Esophagus squamous epithelium (tissue), 5 donors: ENCODE data around the gene MAPK12. TPM values are rescaled to one million over a fixed set of nuclear protein-coding genes. Genes with fewer than 3 reads are reported as not detected.
A peak's percentile ranks its signal among the peaks of the same experiment; 100 is the strongest.

ENCODE experiments used
- DNase-seq: peaks from one replicate; lab custom pipeline; 2025; lab: John Stamatoyannopoulos, UW
- H3K27ac ChIP-seq, 4 donors: fragments of 200-600 bp; sonication (generic); one replicate each; pipeline ENCODE4 v1.5.1; 2016 to 2019; ENCODE audit warnings: mild to moderate bottlenecking in 1 of 4
- H3K27me3 ChIP-seq, 4 donors: fragments of 200-600 bp; sonication (generic); 1 replicate in 3 of 4; 2 replicates in 1 of 4; pipeline versions ENCODE4 v1.5.1 to v1.6.0; 2017 to 2021; ENCODE audit warnings: antibody characterized with exemption in 1 of 4
- H3K36me3 ChIP-seq, 3 donors: fragments of 200-600 bp; sonication (generic); one replicate each; pipeline ENCODE4 v1.5.1; 2016 to 2019
- H3K4me1 ChIP-seq, 3 donors: fragments of 200-600 bp; sonication (generic); one replicate each; pipeline ENCODE4 v1.5.1; 2017 to 2019
- H3K4me3 ChIP-seq, 4 donors: fragments of 200-600 bp; sonication (generic); 1 replicate in 3 of 4; 2 replicates in 1 of 4; pipeline ENCODE4 v1.5.1; 2016 to 2019; ENCODE audit warnings: mild to moderate bottlenecking in 2 of 4, moderate library complexity in 1 of 4
- H3K9me3 ChIP-seq, 3 donors: fragments of 200-600 bp; sonication (generic); one replicate each; pipeline ENCODE4 v1.5.1; 2016 to 2019
- CTCF ChIP-seq, 6 experiments: fragments of 450-650 bp in 4 of 6; fragments of 200-600 bp in 2 of 6; sonication (generic) in 2 of 6; IDR thresholded peaks; one replicate each; pipeline ENCODE4 v1.5.1; 2016 to 2019; ENCODE audit warnings: antibody characterized with exemption in 6 of 6, mild to moderate bottlenecking in 4 of 6, moderate library complexity in 4 of 6
- POLR2A ChIP-seq, 4 donors: fragments of 450-650 bp; IDR thresholded peaks; one replicate each; pipeline ENCODE4 v1.6.1; 2017; ENCODE audit warnings: antibody characterized with exemption in 4 of 4, mild to moderate bottlenecking in 4 of 4, moderate library complexity in 3 of 4
- WGBS, 2 donors: methylation state at CpG; one replicate each; pipeline ENCODE4 v1.1.5; 2018; 5-methylcytosine and 5-hydroxymethylcytosine counted together
- intact Hi-C: fragments of 100-400 bp; cut with DNase I; formaldehyde crosslinking; loops from one replicate; pipeline ENCODE4 v1.15.0; 2022
- total RNA-seq, 4 donors: library from RNA; depleted of rRNA; stranded (reverse); fragments of >200 nt; gene quantifications; one replicate each; pipeline ENCODE4 v1.1.0, GENCODE V29; 2016
- donor health status: DM: yes; HTN: yes; CAD: no.

MAPK12 gene
- total RNA-seq, 4 donors from 2014 or later: 0.19 to 6.9 (median 2.3) TPM

- intact Hi-C loops: no loop called here
- peaks cover 0 to 48% (median 0%) of the 10 kb centered on the region in 4 donors for H3K27me3 ChIP-seq
- H3K9me3 ChIP-seq: no peaks in the 10 kb centered on the region
- H3K4me1 ChIP-seq: peaks cover 37 to 59% (median 40%) of the 10 kb centered on the region in 3 donors
- H3K4me3 ChIP-seq: no peak overlapping the region
- H3K27ac ChIP-seq: no peak overlapping the region
- WGBS, 2 donors: 58% methylated on average over 6 of the region's 15 CpGs; no CpG with 5 or more reads in 1 of the 2 donors
- no peaks in the 10 kb centered on the region for H3K36me3 ChIP-seq
- DNase-seq: no peak
- TF ChIP-seq POLR2A (IDR thresholded peaks at IDR 0.05) (no peak), CTCF (IDR thresholded peaks at IDR 0.05) (no peak)
These were observed 2.7 kb upstream of the MAPK12 start for GRCh38 chr22:50264104-50264745.

- Histone ChIP-seq H3K9me3 (no peaks in the 10 kb centered on the region), H3K36me3 (no peaks in the 10 kb centered on the region), H3K4me1 (peaks cover 30 to 48% (median 30%) of the 10 kb centered on the region in 3 donors), H3K27me3 (peaks cover 0 to 58% (median 0%) of the 10 kb centered on the region in 4 donors), H3K27ac (no peak overlapping the region), H3K4me3 (no peak overlapping the region)
- DNase-seq: no peak
- no peak for TF ChIP-seq CTCF (IDR thresholded peaks at IDR 0.05)
- no peak for TF ChIP-seq POLR2A (IDR thresholded peaks at IDR 0.05)
- WGBS, 2 donors: 20% methylated on average over 1 of the region's 9 CpGs; no CpG with 5 or more reads in 1 of the 2 donors
- intact Hi-C loops: no loop called here
These were observed 1.6 kb upstream of the MAPK12 start for GRCh38 chr22:50262973-50263617.

- peaks cover 23 to 42% (median 26%) of the 10 kb centered on the region in 3 donors for H3K4me1 ChIP-seq
- H3K27ac ChIP-seq: no peak overlapping the region
- intact Hi-C loops: no loop called here
- DNase-seq: no peak
- no peak overlapping the region for H3K4me3 ChIP-seq
- TF ChIP-seq CTCF (IDR thresholded peaks at IDR 0.05): no peak
- no peak for TF ChIP-seq POLR2A (IDR thresholded peaks at IDR 0.05)
- 58% methylated on average over 5 of the region's 7 CpGs; no CpG with 5 or more reads in 1 of the 2 donors for WGBS, 2 donors
- H3K9me3 ChIP-seq: no peaks in the 10 kb centered on the region
- no peaks in the 10 kb centered on the region for H3K36me3 ChIP-seq
- H3K27me3 ChIP-seq: peaks cover 0 to 62% (median 0%) of the 10 kb centered on the region in 4 donors
These were observed 1.0 kb upstream of the MAPK12 start for GRCh38 chr22:50262460-50262911.

- intact Hi-C loops: no loop called here
- Histone ChIP-seq H3K4me1 (peaks cover 17 to 35% (median 19%) of the 10 kb centered on the region in 3 donors), H3K9me3 (no peaks in the 10 kb centered on the region), H3K4me3 (peak overlapping the region; percentile 31 to 77 (median 51)), H3K27ac (peak overlapping the region; percentile 39 to 81 (median 65)), H3K27me3 (peaks cover 0 to 69% (median 0%) of the 10 kb centered on the region in 4 donors), H3K36me3 (no peaks in the 10 kb centered on the region)
- TF ChIP-seq POLR2A (IDR thresholded peaks at IDR 0.05): no peak
- TF ChIP-seq CTCF (IDR thresholded peaks at IDR 0.05): no peak
- DNase-seq: no peak
- WGBS, 2 donors: 0% methylated on average over 10 of the region's 92 CpGs; no CpG with 5 or more reads in 1 of the 2 donors
These were observed 475 bp downstream of the MAPK12 start for GRCh38 chr22:50260801-50261614.
